IPS-20b (cell line): ENCODE data around the gene GABRG1.

Experiments
- H3K27ac ChIP-seq: one replicate; pipeline ENCODE4 v1.5.1; 2013; ENCODE audit warnings: low read length
- H3K27me3 ChIP-seq: 2 replicates; pipeline ENCODE4 v1.6.1; 2013; ENCODE audit warnings: mild to moderate bottlenecking, low read length, inconsistent platforms; ENCODE audit not compliant: insufficient read depth
- H3K36me3 ChIP-seq: 2 replicates; pipeline ENCODE4 v1.6.1; 2013; ENCODE audit warnings: low read depth, mild to moderate bottlenecking, inconsistent platforms, low read length, moderate library complexity; ENCODE audit not compliant: insufficient read depth
- H3K4me1 ChIP-seq: 2 replicates; pipeline ENCODE4 v1.6.1; 2013; ENCODE audit warnings: mild to moderate bottlenecking, control low read depth, inconsistent platforms, low read length, moderate library complexity; ENCODE audit not compliant: insufficient read depth
- H3K4me3 ChIP-seq: 2 replicates; pipeline ENCODE4 v1.5.1; 2013; ENCODE audit warnings: mild to moderate bottlenecking, low read length, inconsistent platforms
- H3K9ac ChIP-seq: 2 replicates; pipeline ENCODE4 v1.6.1; 2013; ENCODE audit warnings: low read depth, mild to moderate bottlenecking, inconsistent platforms, low read length, moderate library complexity
- H3K9me3 ChIP-seq: 2 replicates; pipeline ENCODE4 v1.6.1; 2013; ENCODE audit warnings: mild to moderate bottlenecking, low read depth, low read length, inconsistent platforms; ENCODE audit not compliant: insufficient read depth

GABRG1 gene

GRCh38 chr4:45987858-45988257, 136.0 kb downstream of the GABRG1 start:
- H3K9ac ChIP-seq: no peak overlapping the region
- no peaks in the 10 kb centered on the region; the same call in 1 of the 2 replicates for H3K9me3 ChIP-seq
- H3K27ac ChIP-seq: no peak overlapping the region
- H3K4me3 ChIP-seq: no peak overlapping the region
- H3K27me3 ChIP-seq: no peaks in the 10 kb centered on the region
- no peaks in the 10 kb centered on the region for H3K36me3 ChIP-seq
- H3K4me1 ChIP-seq: peaks cover 19% of the 10 kb centered on the region; the same call in 1 of the 2 replicates
